Neuronal stem cell (in vitro differentiated cells): ENCODE results near the gene CMSS1.

ENCODE experiments used
- DNase-seq: peaks from one replicate; pipeline ENCODE4 v3.0.0-alpha.2; 2013; ENCODE audit warnings: low spot score
- H2AFZ ChIP-seq: one replicate; pipeline ENCODE4 v1.6.1; 2013; ENCODE audit warnings: mild to moderate bottlenecking, low read length, inconsistent platforms
- H2AK5ac ChIP-seq: 2 replicates; pipeline ENCODE4 v1.6.1; 2013; ENCODE audit warnings: low read depth, mild to moderate bottlenecking, inconsistent platforms, low read length, moderate library complexity, mixed read lengths
- H2BK120ac ChIP-seq: 2 replicates; pipeline ENCODE4 v1.6.1; 2013; ENCODE audit warnings: low read depth, mild to moderate bottlenecking, inconsistent platforms, low read length, moderate library complexity, mixed read lengths
- H2BK12ac ChIP-seq: one replicate; pipeline ENCODE4 v1.6.1; 2013; ENCODE audit warnings: low read length, inconsistent platforms
- H2BK15ac ChIP-seq: 2 replicates; pipeline ENCODE4 v1.6.1; 2013; ENCODE audit warnings: mild to moderate bottlenecking, low read length, inconsistent platforms, mixed read lengths
- H2BK5ac ChIP-seq: one replicate; pipeline ENCODE4 v1.6.1; 2013; ENCODE audit warnings: inconsistent platforms, mild to moderate bottlenecking, low read length, moderate library complexity
- H3K14ac ChIP-seq: one replicate; pipeline ENCODE4 v1.6.1; 2013; ENCODE audit warnings: low read length, inconsistent platforms
- H3K18ac ChIP-seq: 2 replicates; pipeline ENCODE4 v1.6.1; 2013; ENCODE audit warnings: low read length, inconsistent platforms
- H3K23ac ChIP-seq: 2 replicates; pipeline ENCODE4 v1.6.1; 2013; ENCODE audit warnings: low read depth, mild to moderate bottlenecking, mixed read lengths, low read length, inconsistent platforms; ENCODE audit not compliant: poor library complexity
- H3K27ac ChIP-seq: replicated peaks from 3 replicates; pipeline ENCODE4 v1.5.1; 2013; ENCODE audit warnings: low read length, inconsistent platforms
- H3K27me3 ChIP-seq, 3 experiments: 2 replicates each; pipeline ENCODE4 v1.6.1; 2013; ENCODE audit warnings: low read length in 3 of 3, mild to moderate bottlenecking in 2 of 3, inconsistent platforms in 1 of 3, low read depth in 1 of 3, mixed read lengths in 1 of 3, moderate library complexity in 1 of 3; ENCODE audit not compliant: control insufficient read depth in 3 of 3, insufficient read depth in 3 of 3
- H3K36me3 ChIP-seq, 2 donors: replicated peaks in 1 of 2; 2 replicates each; pipeline ENCODE4 v1.6.1; 2013; ENCODE audit warnings: low read length in 2 of 2; ENCODE audit not compliant: control insufficient read depth in 2 of 2, insufficient read depth in 2 of 2
- H3K4ac ChIP-seq: 2 replicates; pipeline ENCODE4 v1.6.1; 2013; ENCODE audit warnings: inconsistent platforms, mild to moderate bottlenecking, low read length, moderate library complexity
- H3K4me1 ChIP-seq, 2 donors: 1 replicate in 1 of 2; 2 replicates in 1 of 2; pipeline ENCODE4 v1.6.1; 2013; ENCODE audit warnings: low read length in 2 of 2, low read depth in 1 of 2; ENCODE audit not compliant: control insufficient read depth in 2 of 2, insufficient read depth in 1 of 2
- H3K4me2 ChIP-seq: one replicate; pipeline ENCODE4 v1.6.1; 2013; ENCODE audit warnings: mild to moderate bottlenecking, low read length, inconsistent platforms; ENCODE audit not compliant: insufficient read depth, poor library complexity, severe bottlenecking
- H3K4me3 ChIP-seq, 2 donors: 2 replicates each; pipeline ENCODE4 v1.5.1; 2013; ENCODE audit warnings: low read length in 2 of 2, mild to moderate bottlenecking in 2 of 2, inconsistent platforms in 1 of 2, moderate library complexity in 1 of 2
- H3K79me1 ChIP-seq: one replicate; pipeline ENCODE4 v1.6.1; 2013; ENCODE audit warnings: low read depth, mild to moderate bottlenecking, inconsistent platforms, low read length, moderate library complexity
- H3K9ac ChIP-seq: one replicate; pipeline ENCODE4 v1.6.1; 2013; ENCODE audit warnings: mild to moderate bottlenecking, low read depth, low read length, inconsistent platforms; ENCODE audit not compliant: poor library complexity
- H3K9me3 ChIP-seq, 2 donors: replicated peaks in 1 of 2; 2 replicates each; pipeline versions ENCODE3 to v1.6.1; 2013; ENCODE audit warnings: low read length in 2 of 2, mild to moderate bottlenecking in 2 of 2, inconsistent platforms in 1 of 2, low read depth in 1 of 2, mixed read lengths in 1 of 2, moderate library complexity in 1 of 2; ENCODE audit not compliant: control insufficient read depth in 2 of 2, insufficient read depth in 1 of 2
- H4K8ac ChIP-seq: one replicate; pipeline ENCODE4 v1.6.1; 2013; ENCODE audit warnings: low read depth, mild to moderate bottlenecking, inconsistent platforms, low read length, moderate library complexity
- H4K91ac ChIP-seq: one replicate; pipeline ENCODE4 v1.6.1; 2013; ENCODE audit warnings: low read length, low read depth, mild to moderate bottlenecking, inconsistent platforms; ENCODE audit not compliant: poor library complexity
- WGBS, 2 donors: extraction: QIAGEN DNeasy Blood & Tissue Kit; methylation state at CpG; one replicate each; pipeline ENCODE4 v1.1.7; 2013; ENCODE audit warnings: missing lambda C conversion rate in 2 of 2, mixed read lengths in 1 of 2; ENCODE audit not compliant: insufficient read length in 2 of 2, insufficient replicate concordance in 1 of 2; ENCODE audit errors: extremely low coverage in 2 of 2; 5-methylcytosine and 5-hydroxymethylcytosine counted together

The CMSS1 gene

GRCh38 chr3:100097919-100098783 lies 280.5 kb downstream of the CMSS1 start:
- H2AFZ ChIP-seq = no peak overlapping the region
- H3K4me2 ChIP-seq = no peak overlapping the region
- no peak overlapping the region for H3K14ac ChIP-seq
- H3K36me3 ChIP-seq = no peaks in the 10 kb centered on the region
- H3K23ac ChIP-seq = no peak overlapping the region
- H3K79me1 ChIP-seq = no peaks in the 10 kb centered on the region
- H3K4me1 ChIP-seq = peaks cover 0 to 4% of the 10 kb centered on the region in 2 donors
- no peak overlapping the region for H3K27ac ChIP-seq
- H2BK12ac ChIP-seq = no peak overlapping the region
- H2AK5ac ChIP-seq = no peak overlapping the region
- no peak overlapping the region for H2BK5ac ChIP-seq
- no peak overlapping the region for H4K91ac ChIP-seq
- DNase-seq = no peak
- H3K27me3 ChIP-seq = no peaks in the 10 kb centered on the region
- H2BK15ac ChIP-seq = no peak overlapping the region
- H3K9me3 ChIP-seq = no peaks in the 10 kb centered on the region
- H4K8ac ChIP-seq = no peak overlapping the region
- no peak overlapping the region for H3K4ac ChIP-seq
- no peak overlapping the region for H3K9ac ChIP-seq
- WGBS, 2 donors = no CpG with 5 or more reads among the region's 6 CpGs
- no peak overlapping the region for H3K18ac ChIP-seq
- H2BK120ac ChIP-seq = no peak overlapping the region
- no peak overlapping the region for H3K4me3 ChIP-seq

GRCh38 chr3:100098784-100099070 lies 281.1 kb downstream of the CMSS1 start:
- H3K18ac ChIP-seq = no peak overlapping the region
- H3K27me3 ChIP-seq = no peaks in the 10 kb centered on the region
- H2BK120ac ChIP-seq = no peak overlapping the region
- H3K36me3 ChIP-seq = no peaks in the 10 kb centered on the region
- no peak overlapping the region for H2BK12ac ChIP-seq
- H4K8ac ChIP-seq = no peak overlapping the region
- H3K9ac ChIP-seq = no peak overlapping the region
- H2BK15ac ChIP-seq = no peak overlapping the region
- no peaks in the 10 kb centered on the region for H3K9me3 ChIP-seq
- no peak overlapping the region for H3K4me3 ChIP-seq
- DNase-seq = no peak
- no peak overlapping the region for H2AK5ac ChIP-seq
- no peak overlapping the region for H3K23ac ChIP-seq
- H2AFZ ChIP-seq = no peak overlapping the region
- H3K4me2 ChIP-seq = no peak overlapping the region
- no peak overlapping the region for H3K4ac ChIP-seq
- H3K27ac ChIP-seq = no peak overlapping the region
- H2BK5ac ChIP-seq = no peak overlapping the region
- peaks cover 0 to 4% of the 10 kb centered on the region in 2 donors for H3K4me1 ChIP-seq
- H3K14ac ChIP-seq = no peak overlapping the region
- no peaks in the 10 kb centered on the region for H3K79me1 ChIP-seq
- no peak overlapping the region for H4K91ac ChIP-seq

- peaks cover 3 to 4% of the 10 kb centered on the region in 2 donors for H3K4me1 ChIP-seq
- H3K27ac ChIP-seq = no peak overlapping the region
- H3K23ac ChIP-seq = no peak overlapping the region
- H3K9ac ChIP-seq = no peak overlapping the region
- H3K4ac ChIP-seq = no peak overlapping the region
- H2BK12ac ChIP-seq = no peak overlapping the region
- no peak overlapping the region for H4K91ac ChIP-seq
- H2AFZ ChIP-seq = no peak overlapping the region
- H4K8ac ChIP-seq = no peak overlapping the region
- H2AK5ac ChIP-seq = no peak overlapping the region
- no peak overlapping the region for H3K4me2 ChIP-seq
- H2BK5ac ChIP-seq = no peak overlapping the region
- H3K18ac ChIP-seq = no peak overlapping the region
- H3K4me3 ChIP-seq = no peak overlapping the region
- H3K27me3 ChIP-seq = no peaks in the 10 kb centered on the region
- no peaks in the 10 kb centered on the region for H3K36me3 ChIP-seq
- no peak overlapping the region for H3K14ac ChIP-seq
- no peak for DNase-seq
- H2BK15ac ChIP-seq = no peak overlapping the region
- no peak overlapping the region for H2BK120ac ChIP-seq
- no peaks in the 10 kb centered on the region for H3K79me1 ChIP-seq
- no CpG with 5 or more reads among the region's 2 CpGs for WGBS, 2 donors
- H3K9me3 ChIP-seq = no peaks in the 10 kb centered on the region
These were observed 282.0 kb downstream of the CMSS1 start for GRCh38 chr3:100099621-100100020.

GRCh38 chr3:100100425-100100824 lies 282.8 kb downstream of the CMSS1 start:
- no CpG with 5 or more reads among the region's 2 CpGs for WGBS, 2 donors
- Histone ChIP-seq H3K9me3 (no peaks in the 10 kb centered on the region), H2AK5ac (no peak overlapping the region), H3K27me3 (no peaks in the 10 kb centered on the region), H2BK12ac (no peak overlapping the region), H2BK120ac (no peak overlapping the region), H3K23ac (no peak overlapping the region), H3K27ac (no peak overlapping the region), H3K36me3 (no peaks in the 10 kb centered on the region), H4K8ac (no peak overlapping the region), H3K14ac (no peak overlapping the region), H2BK15ac (no peak overlapping the region), H3K18ac (no peak overlapping the region), H3K4me3 (no peak overlapping the region), H3K4ac (no peak overlapping the region), H4K91ac (no peak overlapping the region), H3K79me1 (no peaks in the 10 kb centered on the region), H2AFZ (no peak overlapping the region), H3K4me2 (no peak overlapping the region), H2BK5ac (no peak overlapping the region), H3K4me1 (peaks cover 3 to 4% of the 10 kb centered on the region in 2 donors), H3K9ac (no peak overlapping the region)
- no peak for DNase-seq
